ENCODE data around the gene IGLL5.

- TF ChIP-seq CTCF (IDR thresholded peaks at IDR 0.05) (no peak), POLR2A (IDR thresholded peaks at IDR 0.05) (no peak)
Observed at GRCh38 chr22:22931557-22932270, 44.1 kb downstream of the IGLL5 start.
